Right lobe of liver (tissue), 6 donors: ENCODE measurements around the gene CTDSP2. TPM values are rescaled to one million over a fixed set of nuclear protein-coding genes. Genes with fewer than 3 reads are reported as not detected.
A peak's percentile ranks its signal among the peaks of the same experiment; 100 is the strongest.

Experiments
- ATAC-seq, 4 donors: fragments of 200-7000 bp; cut with Tn5 transposase; one replicate each; pipeline ENCODE4 v1.9.1; 2020; ENCODE audit warnings: mild to moderate bottlenecking in 4 of 4, moderate library complexity in 4 of 4
- DNase-seq, 3 donors: peaks; one replicate each; pipeline ENCODE4 v3.0.0-alpha.2; 2020
- H3K27ac ChIP-seq, 3 donors: fragments of 200-600 bp; one replicate each; pipeline ENCODE4 v1.8.0; 2022
- H3K27me3 ChIP-seq, 2 donors: fragments of 200-600 bp; one replicate each; pipeline ENCODE4 v1.8.0; 2022
- H3K36me3 ChIP-seq, 4 donors: fragments of 200-600 bp; sonication (generic) in 1 of 4; one replicate each; pipeline versions ENCODE4 v1.5.1 to v1.8.0; 2017 to 2022; ENCODE audit warnings: control low read depth in 1 of 4
- H3K4me1 ChIP-seq, 4 donors: fragments of 200-600 bp; sonication (generic) in 1 of 4; one replicate each; pipeline versions ENCODE4 v1.5.1 to v1.8.0; 2017 to 2022; ENCODE audit warnings: control low read depth in 1 of 4
- H3K4me3 ChIP-seq, 3 donors: fragments of 200-600 bp; one replicate each; pipeline ENCODE4 v1.8.0; 2022
- H3K9me3 ChIP-seq, 4 donors: fragments of 200-600 bp; sonication (generic) in 1 of 4; one replicate each; pipeline versions ENCODE4 v1.5.1 to v1.8.0; 2017 to 2022; ENCODE audit warnings: control low read depth in 1 of 4
- POLR2A ChIP-seq: fragments of 450-650 bp; IDR thresholded peaks from one replicate; pipeline ENCODE4 v1.6.1; 2017; ENCODE audit warnings: antibody characterized with exemption, mild to moderate bottlenecking
- WGBS: methylation state at CpG from one replicate; pipeline ENCODE4 v1.1.6; 2018; ENCODE audit warnings: low coverage, low lambda C conversion rate; ENCODE audit not compliant: insufficient coverage; ENCODE audit errors: missing lambda C conversion rate; 5-methylcytosine and 5-hydroxymethylcytosine counted together
- intact Hi-C, 2 donors: fragments of 100-400 bp; cut with DNase I; formaldehyde crosslinking; loops; one replicate each; pipeline versions ENCODE4 v1.11.2 to v1.14.1; 2022
- total RNA-seq, 6 experiments: library from RNA; depleted of rRNA in 2 of 6; stranded (reverse); fragments of >200 nt in 2 of 6; fragmentation: NEBNext Ultra II Directional in 3 of 6; extraction: Animal tissue kit (Norgen Biotek cat#: 25700) in 3 of 6; gene quantifications; one replicate each; pipeline versions ENCODE4 v1.1.0 to v1.2.4, GENCODE V29; 2016 to 2023
- TF ChIP-seq, protein P1 (sequence below), 4 donors: fragments of 200-600 bp in 3 of 4; fragments of 450-650 bp in 1 of 4; IDR thresholded peaks; one replicate each; pipeline versions ENCODE4 v1.5.1 to v1.8.0; 2016 to 2022; ENCODE audit warnings: antibody characterized with exemption in 4 of 4, mild to moderate bottlenecking in 2 of 4
- donor health status: DM: no; HTN: yes; CAD: no.
- donor health status: DM: no; HTN: no; CAD: no.
- donor health status: DM: no; HTN: no; CAD: no.
- donor health status: DM: no; HTN: yes; CAD: no.
- donor health status: DM: no; HTN: yes; CAD: no.

The CTDSP2 gene
- total RNA-seq, 6 experiments from 2014 or later: 39.3 to 84.2 (median 64.7) TPM

DNA sequence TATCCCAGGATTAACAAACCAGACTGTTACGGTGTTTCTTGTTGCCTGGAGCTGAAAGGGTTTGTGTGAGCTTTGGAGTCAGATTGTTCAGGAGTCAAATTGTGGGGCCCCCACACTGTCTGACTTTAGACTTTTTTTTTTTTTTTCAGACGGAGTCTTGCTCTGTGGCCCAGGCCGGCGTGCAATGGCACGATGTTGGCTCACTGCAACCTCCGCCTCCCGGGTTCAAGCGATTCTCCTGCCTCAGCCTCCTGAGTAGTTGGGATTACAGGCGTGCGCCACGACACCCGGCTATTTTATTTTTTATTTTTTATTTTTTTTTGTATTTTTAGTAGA is 63.1 kb downstream of the CTDSP2 start:
- no peak for TF ChIP-seq POLR2A
- TF ChIP-seq, protein P1, sequence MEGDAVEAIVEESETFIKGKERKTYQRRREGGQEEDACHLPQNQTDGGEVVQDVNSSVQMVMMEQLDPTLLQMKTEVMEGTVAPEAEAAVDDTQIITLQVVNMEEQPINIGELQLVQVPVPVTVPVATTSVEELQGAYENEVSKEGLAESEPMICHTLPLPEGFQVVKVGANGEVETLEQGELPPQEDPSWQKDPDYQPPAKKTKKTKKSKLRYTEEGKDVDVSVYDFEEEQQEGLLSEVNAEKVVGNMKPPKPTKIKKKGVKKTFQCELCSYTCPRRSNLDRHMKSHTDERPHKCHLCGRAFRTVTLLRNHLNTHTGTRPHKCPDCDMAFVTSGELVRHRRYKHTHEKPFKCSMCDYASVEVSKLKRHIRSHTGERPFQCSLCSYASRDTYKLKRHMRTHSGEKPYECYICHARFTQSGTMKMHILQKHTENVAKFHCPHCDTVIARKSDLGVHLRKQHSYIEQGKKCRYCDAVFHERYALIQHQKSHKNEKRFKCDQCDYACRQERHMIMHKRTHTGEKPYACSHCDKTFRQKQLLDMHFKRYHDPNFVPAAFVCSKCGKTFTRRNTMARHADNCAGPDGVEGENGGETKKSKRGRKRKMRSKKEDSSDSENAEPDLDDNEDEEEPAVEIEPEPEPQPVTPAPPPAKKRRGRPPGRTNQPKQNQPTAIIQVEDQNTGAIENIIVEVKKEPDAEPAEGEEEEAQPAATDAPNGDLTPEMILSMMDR (IDR thresholded peaks at IDR 0.05): no peak
- Histone ChIP-seq H3K27me3 (no peaks in the 10 kb centered on the region), H3K4me3 (peak overlapping the region; percentile 94 to 97 (median 95)), H3K9me3 (no peaks in the 10 kb centered on the region), H3K4me1 (peaks cover 0 to 17% (median 0%) of the 10 kb centered on the region in 4 donors), H3K36me3 (peaks cover 0 to 27% (median 10%) of the 10 kb centered on the region in 4 donors), H3K27ac (no peak overlapping the region)
- ATAC-seq (no peak), DNase-seq (no peak)
- 70% methylated on average over 10 of the region's 12 CpGs for WGBS
- intact Hi-C loops: no loop called here

DNA sequence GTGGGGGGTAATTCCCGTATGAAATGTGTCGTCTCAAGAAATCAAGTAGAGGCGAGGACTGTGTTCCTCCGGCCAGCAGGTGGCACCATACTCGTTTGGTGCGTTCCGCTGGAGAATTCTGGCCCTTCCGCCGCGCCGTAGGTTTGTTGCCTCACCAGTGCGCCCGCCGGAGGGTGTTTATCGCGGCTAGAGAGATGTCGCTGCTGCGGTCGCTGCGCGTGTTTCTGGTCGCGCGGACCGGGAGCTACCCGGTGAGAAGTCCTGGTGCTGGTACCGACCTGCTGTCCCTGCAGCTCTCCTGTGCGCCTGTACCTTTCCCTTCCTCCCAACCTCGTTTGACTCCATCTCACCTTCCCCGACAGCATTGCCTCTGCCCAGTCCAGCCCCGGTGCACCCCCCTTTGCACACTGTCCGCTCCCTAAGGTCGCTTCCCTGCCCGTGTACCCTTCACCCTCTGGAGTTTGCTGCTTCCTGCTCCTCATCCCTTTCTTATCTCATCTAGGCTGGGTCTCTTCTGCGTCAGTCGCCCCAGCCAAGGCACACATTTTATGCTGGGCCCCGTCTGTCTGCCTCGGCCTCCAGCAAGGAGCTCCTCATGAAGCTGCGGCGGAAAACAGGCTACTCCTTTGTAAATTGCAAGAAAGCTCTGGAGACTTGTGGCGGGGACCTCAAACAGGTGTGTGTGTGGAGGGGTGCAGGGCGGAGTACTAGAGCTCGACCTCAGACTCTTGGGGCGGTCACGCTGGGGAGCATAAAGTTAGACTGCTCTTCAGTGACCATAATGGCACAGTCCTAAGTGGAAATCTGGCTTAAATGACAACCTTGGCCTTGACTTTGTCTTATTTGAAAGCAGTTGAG is 63.7 kb downstream of the CTDSP2 start, which contains the start of gene TSFM:
Gene TSFM (plus strand): TSS at position 180 of the 858 bp plus-strand sequence. CDS start 15 bp downstream, at position 195.
- DNase-seq (peak; percentile 96), ATAC-seq (peak; percentile 97 to 100 (median 99))
- Histone ChIP-seq H3K27ac (peak within 1 kb of the TSS; percentile 14 to 60 (median 41)), H3K27me3 (no peaks in the 10 kb centered on the region), H3K4me3 (peak within 1 kb of the TSS; percentile 94 to 97 (median 95)), H3K36me3 (peaks cover 0 to 27% (median 10%) of the 10 kb centered on the region in 4 donors), H3K4me1 (peaks cover 0 to 17% (median 0%) of the 10 kb centered on the region in 4 donors), H3K9me3 (no peaks in the 10 kb centered on the region)
- 1% methylated on average over 24 of the region's 45 CpGs for WGBS
- TF ChIP-seq POLR2A: peak; percentile 54
- TF ChIP-seq, protein P1 (IDR thresholded peaks at IDR 0.05): peak; percentile 95 to 99 (median 96)
- intact Hi-C loops: no loop called here

DNA sequence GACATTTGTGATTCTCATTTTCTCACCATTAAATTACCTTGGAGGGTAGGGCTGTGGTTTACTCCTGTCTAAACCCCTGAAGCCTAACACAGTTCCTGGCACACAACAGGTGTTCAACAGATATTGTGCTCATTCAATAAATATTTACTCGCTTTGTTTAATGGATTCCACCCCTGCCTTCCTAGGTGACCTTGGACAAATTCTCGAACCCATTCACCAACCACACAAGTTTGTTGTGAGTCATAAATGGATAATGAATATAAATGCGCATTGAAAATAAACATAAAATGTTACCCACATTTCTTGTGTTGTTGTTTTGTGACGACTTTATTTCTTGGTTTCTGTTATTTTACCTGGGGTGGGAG is 64.3 kb downstream of the CTDSP2 start:
- H3K36me3 ChIP-seq: peaks cover 0 to 22% (median 9%) of the 10 kb centered on the region in 4 donors
- WGBS: 13% methylated on average over 4 of the region's 4 CpGs
- TF ChIP-seq, protein P1 (IDR thresholded peaks at IDR 0.05): no peak
- no peak for TF ChIP-seq POLR2A
- no peaks in the 10 kb centered on the region for H3K9me3 ChIP-seq
- intact Hi-C loops: no loop called here
- H3K4me1 ChIP-seq: peaks cover 0 to 17% (median 0%) of the 10 kb centered on the region in 4 donors
- DNase-seq: no peak
- peak in 2 of 4 donors; percentile 3 to 6 for ATAC-seq
- no peak overlapping the region for H3K27ac ChIP-seq
- no peaks in the 10 kb centered on the region for H3K27me3 ChIP-seq
- peak overlapping the region in 1 of 3 donors; percentile 97 for H3K4me3 ChIP-seq

DNA sequence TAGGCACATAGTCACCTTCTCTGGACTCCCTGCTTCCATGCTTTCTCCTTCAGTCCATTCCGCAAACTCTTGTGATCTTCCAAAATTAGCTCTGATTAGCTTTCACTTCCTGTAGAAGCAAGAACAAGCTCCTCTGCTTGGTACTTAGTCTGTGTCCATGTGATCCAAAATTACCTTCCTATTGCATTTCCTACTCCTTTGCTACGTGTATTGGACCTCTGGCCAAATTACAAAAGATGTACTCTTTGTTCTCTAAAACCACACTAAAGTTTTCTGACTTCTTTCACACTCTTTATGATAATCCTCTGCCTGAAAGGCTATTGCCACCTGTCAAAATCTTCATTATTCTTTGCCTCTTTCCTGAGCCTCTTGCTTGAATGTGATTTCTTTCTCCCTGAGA is 64.7 kb downstream of the CTDSP2 start:
- no peaks in the 10 kb centered on the region for H3K9me3 ChIP-seq
- intact Hi-C loops: no loop called here
- H3K27ac ChIP-seq: no peak overlapping the region
- ATAC-seq (no peak), DNase-seq (no peak)
- 53% methylated on average over 2 of the region's 2 CpGs for WGBS
- H3K4me1 ChIP-seq: peaks cover 0 to 17% (median 0%) of the 10 kb centered on the region in 4 donors
- H3K36me3 ChIP-seq: peaks cover 0 to 18% (median 7%) of the 10 kb centered on the region in 4 donors
- TF ChIP-seq, protein P1 (IDR thresholded peaks at IDR 0.05): no peak
- TF ChIP-seq POLR2A: no peak
- H3K4me3 ChIP-seq: no peak overlapping the region
- no peaks in the 10 kb centered on the region for H3K27me3 ChIP-seq
